ENCODE data around the gene ZNF518A.
A peak's percentile ranks its signal among the peaks of the same experiment; 100 is the strongest.

ZNF518A gene

GRCh38 chr10:96129387-96130325 lies at the start of gene ZNF518A:
Gene ZNF518A, plus strand, starts transcription at chr10:96130297. Its CDS starts 26,026 bp downstream, at chr10:96156323.
- peaks cover 22% of the 10 kb centered on the region for H3K9me3 ChIP-seq
- H3K4me2 ChIP-seq, result peak within 1 kb of the TSS; percentile 70
- peak within 1 kb of the TSS; percentile 92 for H3K27ac ChIP-seq
- no peak for TF ChIP-seq Cebpa-rat (IDR thresholded peaks at IDR 0.05)
- peaks cover 34% of the 10 kb centered on the region for H3K27me3 ChIP-seq
- peak within 1 kb of the TSS; percentile 85 for H3K9ac ChIP-seq
- no peaks in the 10 kb centered on the region for H4K20me1 ChIP-seq
- peaks cover 7% of the 10 kb centered on the region; the same call in 1 of the 2 replicates for H3K36me3 ChIP-seq
- peaks cover 15% of the 10 kb centered on the region for H3K4me1 ChIP-seq
- H3K4me3 ChIP-seq, result peak within 1 kb of the TSS; percentile 71

GRCh38 chr10:96082153-96082552 lies 47.9 kb upstream of the ZNF518A start:
- no peak overlapping the region for H3K4me2 ChIP-seq
- H3K27ac ChIP-seq, result no peak overlapping the region
- TF ChIP-seq Cebpa-rat (IDR thresholded peaks at IDR 0.05), result no peak
- H3K27me3 ChIP-seq, result no peaks in the 10 kb centered on the region
- no peak overlapping the region for H3K9ac ChIP-seq
- H3K4me1 ChIP-seq, result no peaks in the 10 kb centered on the region
- H3K4me3 ChIP-seq, result no peak overlapping the region
- no peaks in the 10 kb centered on the region for H3K9me3 ChIP-seq
- H3K36me3 ChIP-seq, result no peaks in the 10 kb centered on the region
- no peaks in the 10 kb centered on the region for H4K20me1 ChIP-seq

- H3K4me2 ChIP-seq, result no peak overlapping the region
- no peak overlapping the region for H3K4me3 ChIP-seq
- no peaks in the 10 kb centered on the region for H3K36me3 ChIP-seq
- no peak for TF ChIP-seq Cebpa-rat (IDR thresholded peaks at IDR 0.05)
- no peaks in the 10 kb centered on the region for H3K9me3 ChIP-seq
- no peaks in the 10 kb centered on the region for H3K27me3 ChIP-seq
- no peak overlapping the region for H3K9ac ChIP-seq
- no peaks in the 10 kb centered on the region for H3K4me1 ChIP-seq
- H4K20me1 ChIP-seq, result no peaks in the 10 kb centered on the region
- H3K27ac ChIP-seq, result no peak overlapping the region
These were observed 47.3 kb upstream of the ZNF518A start for GRCh38 chr10:96082748-96083147.

GRCh38 chr10:96089116-96089515 lies 41.0 kb upstream of the ZNF518A start:
- Histone ChIP-seq H3K4me2 (peak overlapping the region; percentile 79), H3K36me3 (no peaks in the 10 kb centered on the region), H3K9ac (no peak overlapping the region; the same call in 1 of the 2 replicates), H3K4me3 (peak overlapping the region; percentile 82), H4K20me1 (no peaks in the 10 kb centered on the region), H3K9me3 (peaks cover 17% of the 10 kb centered on the region), H3K27me3 (no peaks in the 10 kb centered on the region), H3K4me1 (peaks cover 14% of the 10 kb centered on the region), H3K27ac (no peak overlapping the region)
- TF ChIP-seq Cebpa-rat (IDR thresholded peaks at IDR 0.05), result no peak

- peak; percentile 64; the same call in 1 of the 2 replicates for TF ChIP-seq Cebpa-rat (IDR thresholded peaks at IDR 0.05)
- Histone ChIP-seq H3K4me2 (peak overlapping the region; percentile 79), H3K27ac (peak overlapping the region; percentile 93), H3K9ac (peak overlapping the region; percentile 87), H3K4me3 (peak overlapping the region; percentile 82), H4K20me1 (no peaks in the 10 kb centered on the region), H3K4me1 (peaks cover 14% of the 10 kb centered on the region), H3K27me3 (no peaks in the 10 kb centered on the region), H3K36me3 (no peaks in the 10 kb centered on the region), H3K9me3 (peaks cover 17% of the 10 kb centered on the region)
These were observed 40.2 kb upstream of the ZNF518A start for GRCh38 chr10:96089670-96090462.

- Histone ChIP-seq H3K4me2 (peak overlapping the region; percentile 79), H3K4me1 (peaks cover 14% of the 10 kb centered on the region), H3K4me3 (peak overlapping the region; percentile 82), H3K9ac (peak overlapping the region; percentile 87; the same call in 1 of the 2 replicates), H3K27ac (peak overlapping the region; percentile 93), H3K9me3 (peaks cover 17% of the 10 kb centered on the region), H4K20me1 (no peaks in the 10 kb centered on the region), H3K36me3 (no peaks in the 10 kb centered on the region), H3K27me3 (no peaks in the 10 kb centered on the region)
- no peak for TF ChIP-seq Cebpa-rat (IDR thresholded peaks at IDR 0.05)
These were observed 39.7 kb upstream of the ZNF518A start for GRCh38 chr10:96090463-96090800.

GRCh38 chr10:96092999-96093767 lies 36.9 kb upstream of the ZNF518A start:
- no peaks in the 10 kb centered on the region for H3K36me3 ChIP-seq

GRCh38 chr10:96093948-96094347 lies 36.1 kb upstream of the ZNF518A start:
- no peak overlapping the region for H3K4me3 ChIP-seq
- H3K4me1 ChIP-seq, result peaks cover 14% of the 10 kb centered on the region
- H3K9me3 ChIP-seq, result peaks cover 17% of the 10 kb centered on the region
- no peak overlapping the region for H3K27ac ChIP-seq
- no peak for TF ChIP-seq Cebpa-rat (IDR thresholded peaks at IDR 0.05)
- no peak overlapping the region for H3K4me2 ChIP-seq
- H3K36me3 ChIP-seq, result no peaks in the 10 kb centered on the region
- no peaks in the 10 kb centered on the region for H3K27me3 ChIP-seq
- no peak overlapping the region for H3K9ac ChIP-seq
- H4K20me1 ChIP-seq, result no peaks in the 10 kb centered on the region

More at GRCh38 chr10:96092999-96093767, 36.9 kb upstream of the ZNF518A start:
- Histone ChIP-seq H4K20me1 (no peaks in the 10 kb centered on the region), H3K4me2 (no peak overlapping the region), H3K4me1 (peaks cover 14% of the 10 kb centered on the region), H3K9ac (no peak overlapping the region), H3K9me3 (peaks cover 17% of the 10 kb centered on the region), H3K27ac (no peak overlapping the region), H3K4me3 (no peak overlapping the region), H3K27me3 (no peaks in the 10 kb centered on the region)
- TF ChIP-seq Cebpa-rat (IDR thresholded peaks at IDR 0.05), result no peak

- Histone ChIP-seq H3K27ac (no peak overlapping the region), H3K27me3 (no peaks in the 10 kb centered on the region), H3K4me1 (peaks cover 5% of the 10 kb centered on the region; the same call in 1 of the 2 replicates), H3K9ac (no peak overlapping the region), H3K36me3 (no peaks in the 10 kb centered on the region), H4K20me1 (no peaks in the 10 kb centered on the region), H3K4me3 (no peak overlapping the region), H3K9me3 (peaks cover 10% of the 10 kb centered on the region), H3K4me2 (no peak overlapping the region)
- no peak for TF ChIP-seq Cebpa-rat (IDR thresholded peaks at IDR 0.05)
These were observed 33.1 kb upstream of the ZNF518A start for GRCh38 chr10:96096958-96097357.

Measured in BLaER1 (cell line).